MM.1S (cell line): ENCODE results near the gene TIMD4.

Experiments
- DNase-seq: peaks from one replicate; pipeline ENCODE4 v3.0.0-alpha.2; 2015
- H2AFZ ChIP-seq: fragments of 300-600 bp; sonication (generic); 2 replicates; pipeline ENCODE4 v1.6.0; 2016; ENCODE audit warnings: antibody characterized with exemption, low read length
- H3F3A ChIP-seq: fragments of 300-600 bp; sonication (generic); 2 replicates; pipeline ENCODE4 v1.6.1; 2016; ENCODE audit warnings: mild to moderate bottlenecking, antibody characterized with exemption, low read length, moderate library complexity, mixed read lengths; ENCODE audit not compliant: insufficient read depth
- H3K27ac ChIP-seq: fragments of 300-600 bp; sonication (generic); 2 replicates; pipeline ENCODE4 v1.5.1; 2016; ENCODE audit warnings: mild to moderate bottlenecking, low read length
- H3K27me3 ChIP-seq: fragments of 300-600 bp; sonication (generic); replicated peaks from 2 replicates; pipeline ENCODE4 v1.6.0; 2016; ENCODE audit warnings: low read length; ENCODE audit not compliant: insufficient read depth
- H3K36me3 ChIP-seq: fragments of 300-600 bp; sonication (generic); replicated peaks from 2 replicates; pipeline ENCODE4 v1.6.1; 2016; ENCODE audit warnings: mild to moderate bottlenecking, low read length, mixed read lengths; ENCODE audit not compliant: insufficient read depth
- H3K4me1 ChIP-seq: fragments of 300-600 bp; sonication (generic); 2 replicates; pipeline ENCODE4 v1.6.1; 2016; ENCODE audit warnings: low read length, mixed read lengths
- H3K4me2 ChIP-seq: fragments of 300-600 bp; sonication (generic); 2 replicates; pipeline ENCODE4 v1.6.0; 2016; ENCODE audit warnings: low read depth, low read length
- H3K4me3 ChIP-seq: fragments of 300-600 bp; sonication (generic); 2 replicates; pipeline ENCODE4 v1.5.1; 2016; ENCODE audit warnings: low read length, mixed read lengths
- H3K79me2 ChIP-seq: fragments of 300-600 bp; sonication (generic); 2 replicates; pipeline ENCODE4 v1.6.1; 2016; ENCODE audit warnings: mixed run types, low read length, mixed read lengths
- H3K9ac ChIP-seq: fragments of 300-600 bp; sonication (generic); 2 replicates; pipeline ENCODE4 v1.6.1; 2016; ENCODE audit warnings: low read length, mixed read lengths
- H3K9me2 ChIP-seq: fragments of 300-600 bp; sonication (generic); replicated peaks from 2 replicates; pipeline ENCODE4 v1.6.1; 2016; ENCODE audit warnings: mild to moderate bottlenecking, low read length, mixed read lengths; ENCODE audit not compliant: insufficient read depth
- H3K9me3 ChIP-seq: fragments of 300-600 bp; sonication (generic); replicated peaks from 2 replicates; pipeline ENCODE4 v1.6.1; 2016; ENCODE audit warnings: mild to moderate bottlenecking, low read length, mixed read lengths; ENCODE audit not compliant: insufficient read depth
- H4K20me1 ChIP-seq: fragments of 300-600 bp; sonication (generic); 2 replicates; pipeline ENCODE4 v1.6.1; 2016; ENCODE audit warnings: mild to moderate bottlenecking, low read length, moderate library complexity, mixed read lengths; ENCODE audit not compliant: insufficient read depth
- EZH2 ChIP-seq: fragments of 300-600 bp; sonication (generic); optimal IDR thresholded peaks from 2 replicates; pipeline ENCODE3; 2017; ENCODE audit warnings: low read depth, mild to moderate bottlenecking, antibody characterized with exemption, low read length, mixed read lengths
- EZH2phosphoT487 ChIP-seq: fragments of 300-600 bp; sonication (generic); IDR thresholded peaks from 2 replicates; pipeline ENCODE4 v1.6.1; 2018; ENCODE audit warnings: antibody characterized with exemption, low read length
- TF ChIP-seq, protein P1 (sequence below): fragments of 300-600 bp; sonication (generic); IDR thresholded peaks from 2 replicates; pipeline ENCODE4 v1.5.1; 2016; ENCODE audit warnings: antibody characterized with exemption, low read length, mixed read lengths

Gene TIMD4

DNA sequence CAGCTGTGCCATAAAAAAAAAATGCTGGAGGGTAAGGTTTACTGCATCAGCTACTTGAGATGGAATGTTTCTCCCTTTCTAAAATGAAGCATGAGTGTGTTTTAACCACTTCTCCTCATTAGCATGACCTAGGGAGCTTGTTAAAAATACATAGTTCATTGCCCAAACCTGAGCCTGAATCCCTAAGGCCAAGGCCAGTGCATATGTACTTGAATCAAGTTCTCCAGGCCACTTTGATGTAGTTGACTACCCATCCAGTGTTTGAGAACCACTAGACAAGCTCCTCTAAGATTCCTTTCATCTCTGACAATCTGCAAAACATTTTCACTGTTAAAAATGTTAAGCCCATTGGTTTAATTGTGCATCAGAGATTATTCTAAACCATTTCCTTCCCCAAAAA is 6.7 kb downstream of the TIMD4 start:
- Histone ChIP-seq H3K27me3 (no peaks in the 10 kb centered on the region), H4K20me1 (no peaks in the 10 kb centered on the region), H3K79me2 (no peaks in the 10 kb centered on the region), H3K4me1 (no peaks in the 10 kb centered on the region), H3K27ac (no peak overlapping the region), H3K9ac (no peak overlapping the region), H3F3A (no peaks in the 10 kb centered on the region), H3K9me3 (no peaks in the 10 kb centered on the region), H3K36me3 (no peaks in the 10 kb centered on the region), H2AFZ (no peak overlapping the region), H3K4me2 (no peak overlapping the region), H3K9me2 (no peaks in the 10 kb centered on the region), H3K4me3 (no peak overlapping the region)
- DNase-seq = no peak
- TF ChIP-seq EZH2phosphoT487 (no peak), EZH2 (no peak)
- TF ChIP-seq, protein P1, sequence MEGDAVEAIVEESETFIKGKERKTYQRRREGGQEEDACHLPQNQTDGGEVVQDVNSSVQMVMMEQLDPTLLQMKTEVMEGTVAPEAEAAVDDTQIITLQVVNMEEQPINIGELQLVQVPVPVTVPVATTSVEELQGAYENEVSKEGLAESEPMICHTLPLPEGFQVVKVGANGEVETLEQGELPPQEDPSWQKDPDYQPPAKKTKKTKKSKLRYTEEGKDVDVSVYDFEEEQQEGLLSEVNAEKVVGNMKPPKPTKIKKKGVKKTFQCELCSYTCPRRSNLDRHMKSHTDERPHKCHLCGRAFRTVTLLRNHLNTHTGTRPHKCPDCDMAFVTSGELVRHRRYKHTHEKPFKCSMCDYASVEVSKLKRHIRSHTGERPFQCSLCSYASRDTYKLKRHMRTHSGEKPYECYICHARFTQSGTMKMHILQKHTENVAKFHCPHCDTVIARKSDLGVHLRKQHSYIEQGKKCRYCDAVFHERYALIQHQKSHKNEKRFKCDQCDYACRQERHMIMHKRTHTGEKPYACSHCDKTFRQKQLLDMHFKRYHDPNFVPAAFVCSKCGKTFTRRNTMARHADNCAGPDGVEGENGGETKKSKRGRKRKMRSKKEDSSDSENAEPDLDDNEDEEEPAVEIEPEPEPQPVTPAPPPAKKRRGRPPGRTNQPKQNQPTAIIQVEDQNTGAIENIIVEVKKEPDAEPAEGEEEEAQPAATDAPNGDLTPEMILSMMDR = no peak

DNA sequence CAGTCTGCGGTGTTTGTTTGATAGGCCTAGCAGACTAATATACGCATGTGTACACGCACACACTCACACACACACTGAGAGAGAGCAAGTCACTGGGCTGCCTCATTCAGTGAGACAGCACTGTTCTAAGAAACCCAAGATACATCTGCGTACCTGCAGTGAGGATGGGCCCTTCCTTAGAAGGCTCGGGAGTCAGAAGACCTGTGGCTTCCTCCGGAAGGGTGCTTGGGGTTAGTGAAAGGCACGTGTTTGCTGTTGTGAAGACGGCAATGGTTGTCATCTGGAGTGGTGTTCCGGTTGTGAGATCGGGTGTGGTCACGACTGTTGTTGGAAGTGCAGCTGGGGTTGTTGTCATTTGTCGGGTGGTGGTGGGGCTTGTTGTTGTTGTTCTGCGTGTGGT is 11.7 kb downstream of the TIMD4 start:
- Histone ChIP-seq H3K27me3 (no peaks in the 10 kb centered on the region), H3K36me3 (no peaks in the 10 kb centered on the region), H3K4me1 (no peaks in the 10 kb centered on the region), H3K9ac (no peak overlapping the region), H3K9me3 (no peaks in the 10 kb centered on the region), H3K4me3 (no peak overlapping the region), H4K20me1 (no peaks in the 10 kb centered on the region), H3K9me2 (no peaks in the 10 kb centered on the region), H3F3A (no peaks in the 10 kb centered on the region), H2AFZ (no peak overlapping the region), H3K79me2 (no peaks in the 10 kb centered on the region), H3K4me2 (no peak overlapping the region), H3K27ac (no peak overlapping the region)
- DNase-seq = no peak
- TF ChIP-seq EZH2phosphoT487 (no peak), EZH2 (no peak)
- TF ChIP-seq, protein P1 = no peak

DNA sequence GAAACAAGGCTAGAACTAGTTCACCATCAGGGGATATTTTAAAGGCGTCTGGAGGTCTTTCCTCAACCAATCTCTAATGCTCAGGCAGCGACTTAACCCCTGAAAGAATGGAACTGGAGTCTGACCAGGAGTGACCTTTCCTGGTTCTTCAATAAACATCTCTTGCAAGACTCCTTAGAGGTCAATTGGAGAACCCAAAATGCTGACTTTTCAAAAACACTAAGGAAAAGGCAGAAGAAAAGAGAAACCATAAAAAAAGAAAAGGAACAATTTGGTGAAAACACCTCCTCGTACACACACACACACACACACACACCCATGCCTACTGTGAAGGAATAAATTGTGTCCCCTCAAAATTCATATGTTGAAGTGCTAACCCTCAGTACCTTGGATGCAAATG is 12.3 kb downstream of the TIMD4 start:
- H3K27ac ChIP-seq = no peak overlapping the region
- H3K36me3 ChIP-seq = no peaks in the 10 kb centered on the region
- H3K4me3 ChIP-seq = no peak overlapping the region
- H3F3A ChIP-seq = no peaks in the 10 kb centered on the region
- H3K27me3 ChIP-seq = no peaks in the 10 kb centered on the region
- H3K4me1 ChIP-seq = no peaks in the 10 kb centered on the region
- DNase-seq = no peak
- H3K9me2 ChIP-seq = no peaks in the 10 kb centered on the region
- no peak for TF ChIP-seq EZH2
- TF ChIP-seq, protein P1 = no peak
- H3K9ac ChIP-seq = no peak overlapping the region
- no peak overlapping the region for H3K4me2 ChIP-seq
- no peaks in the 10 kb centered on the region for H3K9me3 ChIP-seq
- no peaks in the 10 kb centered on the region for H4K20me1 ChIP-seq
- no peak overlapping the region for H2AFZ ChIP-seq
- H3K79me2 ChIP-seq = no peaks in the 10 kb centered on the region

DNA sequence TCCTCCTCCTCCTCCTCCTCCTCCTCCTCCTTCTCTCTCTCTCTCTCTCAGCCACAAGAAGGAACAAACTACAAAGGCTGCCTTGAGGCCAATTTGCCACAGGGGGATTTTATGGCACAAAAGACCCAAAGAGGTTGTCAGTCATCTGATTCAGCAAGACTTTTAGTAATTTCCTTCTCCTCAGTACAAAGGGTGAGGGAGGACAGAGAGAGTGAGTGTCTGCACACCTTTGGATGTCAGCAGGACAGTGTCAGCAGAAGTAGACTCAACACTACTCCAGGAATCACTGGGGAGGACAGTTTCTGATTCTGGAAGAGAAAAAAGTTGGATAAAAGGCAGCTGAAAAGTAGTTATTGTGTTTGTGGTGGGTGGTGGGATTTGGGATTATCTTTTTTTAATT is 13.6 kb downstream of the TIMD4 start:
- no peak for DNase-seq
- H2AFZ ChIP-seq = no peak overlapping the region
- no peak overlapping the region for H3K4me2 ChIP-seq
- H3F3A ChIP-seq = no peaks in the 10 kb centered on the region
- H3K27ac ChIP-seq = no peak overlapping the region
- H4K20me1 ChIP-seq = no peaks in the 10 kb centered on the region
- no peaks in the 10 kb centered on the region for H3K9me3 ChIP-seq
- H3K36me3 ChIP-seq = no peaks in the 10 kb centered on the region
- H3K79me2 ChIP-seq = no peaks in the 10 kb centered on the region
- no peaks in the 10 kb centered on the region for H3K27me3 ChIP-seq
- TF ChIP-seq EZH2phosphoT487 (no peak), EZH2 (no peak)
- H3K4me3 ChIP-seq = no peak overlapping the region
- H3K9me2 ChIP-seq = no peaks in the 10 kb centered on the region
- H3K4me1 ChIP-seq = no peaks in the 10 kb centered on the region
- no peak overlapping the region for H3K9ac ChIP-seq
